ENCODE results near the gene CENPB. TPM values are rescaled to one million over a fixed set of nuclear protein-coding genes. Genes with fewer than 3 reads are reported as not detected.

The CENPB gene
- total and polyA plus RNA-seq, 10 of the 15 experiments (the other 5 are each of a cell fraction or from before 2014, with no cell fraction given): 0.16 to 71.2 (median 14.0) TPM

DNA sequence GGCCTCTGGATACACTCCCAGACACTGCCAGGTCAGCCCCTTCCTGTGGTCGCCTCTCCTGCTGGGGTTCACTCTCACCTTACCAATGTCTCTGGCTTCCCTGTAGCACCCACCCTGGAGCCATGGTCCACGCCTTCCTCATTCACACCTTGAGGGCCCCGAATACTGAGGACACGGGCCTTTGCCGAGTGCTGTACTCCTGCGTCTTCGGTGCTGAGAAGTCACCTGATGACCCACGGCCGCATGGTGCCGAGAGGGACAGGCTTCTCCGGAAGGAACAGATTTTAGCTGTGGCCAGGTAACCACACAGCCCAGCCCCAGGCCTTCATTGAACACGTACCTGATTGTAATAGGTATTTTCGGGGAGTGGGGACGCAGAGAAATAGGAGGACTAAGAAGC is 35.5 kb upstream of the CENPB start:
- H3K79me2 ChIP-seq (ENCODE audit: control insufficient read depth, insufficient read depth, low read length): peaks cover 7% of the 10 kb centered on the region
- ChIA-PET SMC1A (ENCODE audit: uncharacterized antibody, unreplicated experiment) (interaction anchor here (1.1 to 4.5 kb wide), 2 partner anchors 35 to 79 kb away, joined by 3 to 43 read pairs; partner anchors contain the start of gene CENPB), POLR2A (interaction anchor here (0.6 to 2.6 kb wide), 6 partner anchors 11 to 1326 kb away, joined by 3 to 17 read pairs (median 6); partner anchors contain the start of gene ADISSP), CTCF (interaction anchor here (1.6 to 5.2 kb wide), 5 partner anchors 22 to 263 kb away, joined by 4 to 48 read pairs (median 30); partner anchors contain the start of gene CDC25B), RAD21 (ENCODE audit: unreplicated experiment) (interaction anchor here (0.5 to 2.4 kb wide), 4 partner anchors 9 to 251 kb away, joined by 3 to 8 read pairs (median 5); no protein-coding TSS in a partner anchor)
- in situ Hi-C loops (cut with MboI): no loop called here
- H3K27me3 ChIP-seq (replicated peaks in 1 of 2; ENCODE audit: control insufficient read depth in 2 of 2, insufficient read depth in 2 of 2, low read length in 1 of 2): no peaks in the 10 kb centered on the region
- intact Hi-C loops (cut with micrococcal nuclease; ENCODE audit: unreplicated experiment): loop anchor here (2.0 kb wide), 4 partner anchors 23 to 73 kb away; partner anchors contain the start of gene MAVS
- DNase-seq (ENCODE audit: low read depth, low spot score) (no peak), ATAC-seq (no peak), FAIRE-seq (no peak)
- no peak overlapping the region for H3K27ac ChIP-seq (ENCODE audit: control insufficient read depth, insufficient read depth)
- H3K9ac ChIP-seq (ENCODE audit: control insufficient read depth, insufficient read depth, low read length): no peak overlapping the region
- H3K4me2 ChIP-seq (ENCODE audit: control insufficient read depth, insufficient read depth): no peak overlapping the region
- no peak overlapping the region for H2AFZ ChIP-seq (ENCODE audit: control insufficient read depth, low read depth, low read length)
- no peaks in the 10 kb centered on the region for H4K20me1 ChIP-seq (ENCODE audit: control insufficient read depth, insufficient read depth)
- H3K36me3 ChIP-seq (ENCODE audit: control insufficient read depth in 2 of 2, insufficient read depth in 2 of 2, low read length in 1 of 2): peaks cover 5 to 9% of the 10 kb centered on the region in 2 experiments
- H3K4me1 ChIP-seq (ENCODE audit: control insufficient read depth, insufficient read depth, low read length): peaks cover 5% of the 10 kb centered on the region
- no peaks in the 10 kb centered on the region for H3K9me3 ChIP-seq (replicated peaks; ENCODE audit: control insufficient read depth, insufficient read depth, low read length)
- no peak overlapping the region for H3K4me3 ChIP-seq
- no TSS peak for BruUV-seq (replicated peaks)
- WGBS (ENCODE audit: insufficient coverage, insufficient replicate concordance, low lambda C conversion rate, missing lambda C conversion rate): 87% methylated on average over 14 of the region's 14 CpGs
- TF ChIP-seq CBFB (IDR thresholded peaks at IDR 0.05; ENCODE audit: low read depth): no peak
- TF ChIP-seq, protein P1, sequence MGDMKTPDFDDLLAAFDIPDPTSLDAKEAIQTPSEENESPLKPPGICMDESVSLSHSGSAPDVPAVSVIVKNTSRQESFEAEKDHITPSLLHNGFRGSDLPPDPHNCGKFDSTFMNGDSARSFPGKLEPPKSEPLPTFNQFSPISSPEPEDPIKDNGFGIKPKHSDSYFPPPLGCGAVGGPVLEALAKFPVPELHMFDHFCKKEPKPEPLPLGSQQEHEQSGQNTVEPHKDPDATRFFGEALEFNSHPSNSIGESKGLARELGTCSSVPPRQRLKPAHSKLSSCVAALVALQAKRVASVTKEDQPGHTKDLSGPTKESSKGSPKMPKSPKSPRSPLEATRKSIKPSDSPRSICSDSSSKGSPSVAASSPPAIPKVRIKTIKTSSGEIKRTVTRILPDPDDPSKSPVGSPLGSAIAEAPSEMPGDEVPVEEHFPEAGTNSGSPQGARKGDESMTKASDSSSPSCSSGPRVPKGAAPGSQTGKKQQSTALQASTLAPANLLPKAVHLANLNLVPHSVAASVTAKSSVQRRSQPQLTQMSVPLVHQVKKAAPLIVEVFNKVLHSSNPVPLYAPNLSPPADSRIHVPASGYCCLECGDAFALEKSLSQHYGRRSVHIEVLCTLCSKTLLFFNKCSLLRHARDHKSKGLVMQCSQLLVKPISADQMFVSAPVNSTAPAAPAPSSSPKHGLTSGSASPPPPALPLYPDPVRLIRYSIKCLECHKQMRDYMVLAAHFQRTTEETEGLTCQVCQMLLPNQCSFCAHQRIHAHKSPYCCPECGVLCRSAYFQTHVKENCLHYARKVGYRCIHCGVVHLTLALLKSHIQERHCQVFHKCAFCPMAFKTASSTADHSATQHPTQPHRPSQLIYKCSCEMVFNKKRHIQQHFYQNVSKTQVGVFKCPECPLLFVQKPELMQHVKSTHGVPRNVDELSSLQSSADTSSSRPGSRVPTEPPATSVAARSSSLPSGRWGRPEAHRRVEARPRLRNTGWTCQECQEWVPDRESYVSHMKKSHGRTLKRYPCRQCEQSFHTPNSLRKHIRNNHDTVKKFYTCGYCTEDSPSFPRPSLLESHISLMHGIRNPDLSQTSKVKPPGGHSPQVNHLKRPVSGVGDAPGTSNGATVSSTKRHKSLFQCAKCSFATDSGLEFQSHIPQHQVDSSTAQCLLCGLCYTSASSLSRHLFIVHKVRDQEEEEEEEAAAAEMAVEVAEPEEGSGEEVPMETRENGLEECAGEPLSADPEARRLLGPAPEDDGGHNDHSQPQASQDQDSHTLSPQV (IDR thresholded peaks at IDR 0.05): no peak
- no peak for TF ChIP-seq NFYA (IDR thresholded peaks at IDR 0.05; ENCODE audit: borderline replicate concordance, low read depth, low read length)
- no peak for TF ChIP-seq CHD2 (IDR thresholded peaks at IDR 0.05; ENCODE audit: borderline replicate concordance, low read depth, low read length)
- TF ChIP-seq, protein P2, sequence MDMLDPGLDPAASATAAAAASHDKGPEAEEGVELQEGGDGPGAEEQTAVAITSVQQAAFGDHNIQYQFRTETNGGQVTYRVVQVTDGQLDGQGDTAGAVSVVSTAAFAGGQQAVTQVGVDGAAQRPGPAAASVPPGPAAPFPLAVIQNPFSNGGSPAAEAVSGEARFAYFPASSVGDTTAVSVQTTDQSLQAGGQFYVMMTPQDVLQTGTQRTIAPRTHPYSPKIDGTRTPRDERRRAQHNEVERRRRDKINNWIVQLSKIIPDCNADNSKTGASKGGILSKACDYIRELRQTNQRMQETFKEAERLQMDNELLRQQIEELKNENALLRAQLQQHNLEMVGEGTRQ (IDR thresholded peaks at IDR 0.05; ENCODE audit: borderline replicate concordance, low read depth, low read length): no peak
- TF ChIP-seq HDAC6 (IDR thresholded peaks at IDR 0.05; ENCODE audit: unreplicated experiment): no peak
- no peak for TF ChIP-seq E2F4 (IDR thresholded peaks at IDR 0.05; ENCODE audit: low read depth, low read length)
- TF ChIP-seq ZZZ3 (IDR thresholded peaks at IDR 0.05; ENCODE audit: control insufficient read depth, insufficient read length, low read depth): no peak
- no peak for TF ChIP-seq SIX5 (IDR thresholded peaks at IDR 0.05; ENCODE audit: low read depth, low read length, severe bottlenecking)
- TF ChIP-seq GATAD2B (conservative IDR thresholded peaks at IDR 0.05; ENCODE audit: low read depth): no peak
- TF ChIP-seq CTCF (IDR thresholded peaks at IDR 0.05 in 2 of 3, conservative IDR thresholded peaks at IDR 0.05 in 1 of 3; ENCODE audit: control insufficient read depth in 2 of 3, extremely low read depth in 1 of 3, insufficient read depth in 1 of 3, low read depth in 3 of 3, low read length in 3 of 3): no peak
